Neural progenitor cell (in vitro differentiated cells): Measurements from ENCODE around the gene NTM. TPM values are rescaled to one million over a fixed set of nuclear protein-coding genes. Genes with fewer than 3 reads are reported as not detected.

Experiments used
- DNase-seq: peaks from one replicate; pipeline ENCODE4 v3.0.0-alpha.2; 2016; ENCODE audit warnings: low spot score
- H2AFZ ChIP-seq: fragments of 200-600 bp; sonication (generic); replicated peaks from 2 replicates; pipeline ENCODE4 v1.6.1; 2016; ENCODE audit warnings: antibody characterized with exemption
- H3F3A ChIP-seq: fragments of 200-600 bp; sonication (generic); 2 replicates; pipeline ENCODE4 v1.6.1; 2016; ENCODE audit warnings: antibody characterized with exemption, low read depth
- H3K27ac ChIP-seq: fragments of 200-600 bp; sonication (generic); 2 replicates; pipeline ENCODE4 v1.5.1; 2016; ENCODE audit warnings: mild to moderate bottlenecking
- H3K27me3 ChIP-seq: fragments of 200-600 bp; sonication (generic); 2 replicates; pipeline ENCODE4 v1.6.1; 2016; ENCODE audit warnings: mild to moderate bottlenecking, moderate library complexity
- H3K36me3 ChIP-seq: fragments of 200-600 bp; sonication (generic); 2 replicates; pipeline ENCODE4 v1.5.1; 2016
- H3K4me1 ChIP-seq: fragments of 200-600 bp; sonication (generic); 2 replicates; pipeline ENCODE4 v1.6.1; 2016; ENCODE audit warnings: mixed run types
- H3K4me2 ChIP-seq: fragments of 200-600 bp; sonication (generic); 2 replicates; pipeline ENCODE4 v1.6.1; 2016
- H3K4me3 ChIP-seq: fragments of 200-600 bp; sonication (generic); 2 replicates; pipeline ENCODE4 v1.5.1; 2016
- H3K79me2 ChIP-seq: fragments of 200-600 bp; sonication (generic); 2 replicates; pipeline ENCODE4 v1.6.1; 2016; ENCODE audit warnings: low read depth
- H3K9ac ChIP-seq: fragments of 200-600 bp; sonication (generic); 2 replicates; pipeline ENCODE4 v1.6.1; 2016
- H3K9me3 ChIP-seq: fragments of 200-600 bp; sonication (generic); 2 replicates; pipeline ENCODE4 v1.5.1; 2016; ENCODE audit warnings: low read depth
- H4K20me1 ChIP-seq: fragments of 200-600 bp; sonication (generic); 2 replicates; pipeline ENCODE4 v1.6.1; 2016; ENCODE audit warnings: low read depth
- H3K27ac Mint-ChIP-seq: 3 replicates; pipeline ENCODE4 v1.8.0; 2021; ENCODE audit warnings: mixed read lengths
- H3K27me3 Mint-ChIP-seq: 2 replicates; pipeline ENCODE4 v1.8.0; 2022; ENCODE audit warnings: low read depth, mild to moderate bottlenecking, inconsistent platforms, moderate library complexity, mixed read lengths; ENCODE audit not compliant: insufficient read depth
- H3K36me3 Mint-ChIP-seq: 3 replicates; pipeline ENCODE4 v1.8.0; 2021; ENCODE audit warnings: mixed read lengths
- H3K4me1 Mint-ChIP-seq: 3 replicates; pipeline ENCODE4 v1.8.0; 2021; ENCODE audit warnings: mixed read lengths
- H3K4me3 Mint-ChIP-seq: 3 replicates; pipeline ENCODE4 v1.8.0; 2021; ENCODE audit warnings: mild to moderate bottlenecking, moderate library complexity, mixed read lengths
- H3K9me3 Mint-ChIP-seq: 3 replicates; pipeline ENCODE4 v1.8.0; 2020; ENCODE audit warnings: mixed read lengths
- CTCF ChIP-seq: fragments of 200-600 bp; sonication (generic); IDR thresholded peaks from 2 replicates; pipeline ENCODE4 v1.5.1; 2017; ENCODE audit warnings: antibody characterized with exemption, mild to moderate bottlenecking
- EZH2 ChIP-seq: fragments of 200-600 bp; sonication (generic); IDR thresholded peaks from 2 replicates; pipeline ENCODE4 v1.6.1; 2017; ENCODE audit warnings: antibody characterized with exemption, mild to moderate bottlenecking, moderate library complexity
- EZH2phosphoT487 ChIP-seq: fragments of 200-600 bp; sonication (generic); IDR thresholded peaks from 2 replicates; pipeline ENCODE4 v1.6.1; 2017; ENCODE audit warnings: antibody characterized with exemption
- total RNA-seq: library from RNA; depleted of rRNA; stranded (reverse); fragments of >200 nt; gene quantifications from 2 replicates; pipeline ENCODE4 v1.2.3, GENCODE V29; 2015; ENCODE audit warnings: low replicate concordance

Gene NTM
- total RNA-seq, 1 donor from 2014 or later: 4.3 TPM

GRCh38 chr11:131666006-131666405, 295.6 kb downstream of the NTM start:
- H3K9ac ChIP-seq: no peak overlapping the region
- no peaks in the 10 kb centered on the region for H3K36me3 ChIP-seq
- DNase-seq: no peak
- no peak overlapping the region for H3K4me3 Mint-ChIP-seq
- H4K20me1 ChIP-seq: no peaks in the 10 kb centered on the region
- H3K27ac Mint-ChIP-seq: no peak overlapping the region
- no peak overlapping the region for H3K4me3 ChIP-seq
- H3K27me3 ChIP-seq: no peaks in the 10 kb centered on the region
- H2AFZ ChIP-seq: no peak overlapping the region
- no peak for TF ChIP-seq EZH2
- H3K27ac ChIP-seq: no peak overlapping the region
- H3F3A ChIP-seq: no peaks in the 10 kb centered on the region
- no peaks in the 10 kb centered on the region for H3K36me3 Mint-ChIP-seq
- no peak overlapping the region for H3K4me2 ChIP-seq
- no peaks in the 10 kb centered on the region for H3K9me3 ChIP-seq
- H3K4me1 ChIP-seq: peaks cover 35% of the 10 kb centered on the region
- no peaks in the 10 kb centered on the region for H3K9me3 Mint-ChIP-seq
- peaks cover 35% of the 10 kb centered on the region for H3K4me1 Mint-ChIP-seq
- no peaks in the 10 kb centered on the region for H3K79me2 ChIP-seq
- peaks cover 10% of the 10 kb centered on the region for H3K27me3 Mint-ChIP-seq

GRCh38 chr11:131666617-131667016, 296.2 kb downstream of the NTM start:
- no peaks in the 10 kb centered on the region for H4K20me1 ChIP-seq
- H3F3A ChIP-seq: no peaks in the 10 kb centered on the region
- peaks cover 33% of the 10 kb centered on the region for H3K4me1 Mint-ChIP-seq
- no peaks in the 10 kb centered on the region for H3K79me2 ChIP-seq
- H3K4me3 ChIP-seq: no peak overlapping the region
- H3K4me2 ChIP-seq: no peak overlapping the region
- no peak overlapping the region for H3K9ac ChIP-seq
- H3K9me3 ChIP-seq: no peaks in the 10 kb centered on the region
- no peaks in the 10 kb centered on the region for H3K27me3 ChIP-seq
- H3K27me3 Mint-ChIP-seq: peaks cover 10% of the 10 kb centered on the region
- TF ChIP-seq EZH2phosphoT487 (no peak), EZH2 (no peak), CTCF (no peak)
- H3K27ac Mint-ChIP-seq: no peak overlapping the region
- no peak overlapping the region for H3K27ac ChIP-seq
- no peak for DNase-seq
- no peak overlapping the region for H2AFZ ChIP-seq
- H3K4me1 ChIP-seq: peaks cover 29% of the 10 kb centered on the region
- no peak overlapping the region for H3K4me3 Mint-ChIP-seq
- H3K9me3 Mint-ChIP-seq: no peaks in the 10 kb centered on the region
- H3K36me3 Mint-ChIP-seq: no peaks in the 10 kb centered on the region
- no peaks in the 10 kb centered on the region for H3K36me3 ChIP-seq

GRCh38 chr11:131667566-131667965, 297.2 kb downstream of the NTM start:
- H4K20me1 ChIP-seq: no peaks in the 10 kb centered on the region
- no peak for TF ChIP-seq CTCF
- no peak for TF ChIP-seq EZH2
- no peak for TF ChIP-seq EZH2phosphoT487
- H3K9me3 ChIP-seq: no peaks in the 10 kb centered on the region
- no peak overlapping the region for H3K27ac ChIP-seq
- no peak overlapping the region for H3K4me3 ChIP-seq
- Mint-ChIP-seq H3K27me3 (peaks cover 10% of the 10 kb centered on the region), H3K4me1 (peaks cover 24% of the 10 kb centered on the region), H3K9me3 (no peaks in the 10 kb centered on the region), H3K4me3 (no peak overlapping the region), H3K27ac (no peak overlapping the region), H3K36me3 (no peaks in the 10 kb centered on the region)
- no peak overlapping the region for H3K9ac ChIP-seq
- H3F3A ChIP-seq: no peaks in the 10 kb centered on the region
- no peak overlapping the region for H3K4me2 ChIP-seq
- no peaks in the 10 kb centered on the region for H3K36me3 ChIP-seq
- H3K27me3 ChIP-seq: no peaks in the 10 kb centered on the region
- no peak overlapping the region for H2AFZ ChIP-seq
- no peaks in the 10 kb centered on the region for H3K79me2 ChIP-seq
- H3K4me1 ChIP-seq: peaks cover 20% of the 10 kb centered on the region
- DNase-seq: no peak

GRCh38 chr11:131668500-131669400, 298.3 kb downstream of the NTM start:
- no peaks in the 10 kb centered on the region for H3K79me2 ChIP-seq
- H3K36me3 ChIP-seq: no peaks in the 10 kb centered on the region
- no peaks in the 10 kb centered on the region for H3F3A ChIP-seq
- H3K4me3 ChIP-seq: no peak overlapping the region
- H3K27me3 ChIP-seq: no peaks in the 10 kb centered on the region
- H3K4me1 ChIP-seq: peaks cover 10% of the 10 kb centered on the region
- H3K36me3 Mint-ChIP-seq: no peaks in the 10 kb centered on the region
- peak overlapping the region; percentile 19 for H3K4me2 ChIP-seq
- no peak overlapping the region for H3K9ac ChIP-seq
- H4K20me1 ChIP-seq: no peaks in the 10 kb centered on the region
- peak; percentile 80 for DNase-seq
- peak overlapping the region; percentile 45 for H2AFZ ChIP-seq
- H3K27ac ChIP-seq: no peak overlapping the region
- no peaks in the 10 kb centered on the region for H3K9me3 ChIP-seq
- H3K4me3 Mint-ChIP-seq: no peak overlapping the region
- peaks cover 10% of the 10 kb centered on the region for H3K27me3 Mint-ChIP-seq
- peaks cover 16% of the 10 kb centered on the region for H3K4me1 Mint-ChIP-seq
- H3K27ac Mint-ChIP-seq: no peak overlapping the region
- no peaks in the 10 kb centered on the region for H3K9me3 Mint-ChIP-seq
- TF ChIP-seq CTCF (peak; percentile 87), EZH2 (no peak), EZH2phosphoT487 (no peak)
